HCT116 (cell line): ENCODE results near the gene DAAM1. TPM values are rescaled to one million over a fixed set of nuclear protein-coding genes. Genes with fewer than 3 reads are reported as not detected.

Experiments
- ATAC-seq: fragments of 200-7000 bp; cut with Tn5 transposase; 2 replicates; pipeline ENCODE4 v1.9.1; 2020; ENCODE audit warnings: mild to moderate bottlenecking, moderate library complexity
- BruUV-seq: library from RNA; stranded (reverse); fragments of 400-500 nt; replicated peaks from 2 replicates; lab custom pipeline; 2021; lab: Mats Ljungman, UMichigan
- CTCF ChIA-PET: fragments of 300-600 bp; sonication (Branson Sonifier 250); formaldehyde crosslinking; loops from one replicate; lab custom pipeline; 2021; ENCODE audit warnings: antibody characterized with exemption; lab: Charles Lee
- POLR2A ChIA-PET: fragments of 300-600, 350-600 bp; sonication (Branson Sonifier 250); formaldehyde crosslinking; loops from one replicate; lab custom pipeline; 2021; ENCODE audit warnings: antibody characterized with exemption; lab: Charles Lee
- RAD21 ChIA-PET, 2 experiments: fragments of 300-600 bp; sonication (Branson Sonifier 250); formaldehyde crosslinking; loops; one replicate each; lab custom pipeline; 2023; ENCODE audit warnings: low total read pairs in 2 of 2; ENCODE audit not compliant: uncharacterized antibody in 2 of 2, unreplicated experiment in 2 of 2, low non-redundant PET in 1 of 2; lab: Charles Lee
- DNase-seq: peaks from one replicate; pipeline ENCODE4 v3.0.0-alpha.2; 2010; ENCODE audit warnings: low read depth, low spot score
- H2AFZ ChIP-seq: fragments of 200-600 bp; shearing (Covaris generic), sonication (generic); 2 replicates; pipeline ENCODE4 v1.6.1; 2017; ENCODE audit warnings: low read depth, mixed run types, mixed read lengths, antibody characterized with exemption, low read length; ENCODE audit not compliant: poor library complexity, severe bottlenecking
- H3K27ac ChIP-seq: 2 replicates; pipeline ENCODE4 v1.5.1; 2012; ENCODE audit warnings: low read depth, low read length
- H3K27me3 ChIP-seq: fragments of 200-600 bp; sonication (generic); 2 replicates; pipeline ENCODE4 v1.6.1; 2016; ENCODE audit warnings: mixed run types, low read length, mixed read lengths; ENCODE audit not compliant: insufficient read depth
- H3K36me3 ChIP-seq, 2 experiments: fragments of 200-500 bp in 1 of 2; fragments of 200-600 bp in 1 of 2; sonication (Bioruptor generic) in 1 of 2; sonication (generic) in 1 of 2; 2 replicates each; pipeline versions ENCODE4 v1.5.1 to v1.6.1; 2014 to 2016; ENCODE audit warnings: low read length in 2 of 2, inconsistent platforms in 1 of 2, mixed read lengths in 1 of 2, mixed run types in 1 of 2; ENCODE audit not compliant: insufficient read depth in 2 of 2, control insufficient read depth in 1 of 2
- H3K4me1 ChIP-seq, 2 experiments: fragments of 200-600 bp in 1 of 2; sonication (generic) in 1 of 2; 2 replicates each; pipeline versions ENCODE4 v1.5.1 to v1.6.1; 2012 to 2017; ENCODE audit warnings: low read length in 2 of 2, inconsistent platforms in 1 of 2, mild to moderate bottlenecking in 1 of 2, mixed read lengths in 1 of 2, mixed run types in 1 of 2, moderate library complexity in 1 of 2; ENCODE audit not compliant: insufficient read depth in 2 of 2, control insufficient read depth in 1 of 2
- H3K4me2 ChIP-seq: fragments of 200-600 bp; sonication (generic); 2 replicates; pipeline ENCODE4 v1.6.1; 2017; ENCODE audit warnings: mixed run types, low read length, mixed read lengths
- H3K4me3 ChIP-seq, 2 experiments: fragments of 200-600 bp in 1 of 2; sonication (generic) in 1 of 2; replicated peaks in 1 of 2; 2 replicates each; pipeline ENCODE4 v1.5.1; 2011 to 2016; ENCODE audit warnings: low read length in 2 of 2, control low read depth in 1 of 2, low read depth in 1 of 2, mild to moderate bottlenecking in 1 of 2, mixed read lengths in 1 of 2, mixed run types in 1 of 2
- H3K79me2 ChIP-seq: fragments of 200-600 bp; sonication (generic); 2 replicates; pipeline ENCODE4 v1.6.1; 2017; ENCODE audit warnings: mild to moderate bottlenecking, mixed run types, low read length, moderate library complexity, mixed read lengths; ENCODE audit not compliant: insufficient read depth
- H3K9ac ChIP-seq: fragments of 200-600 bp; sonication (generic); 2 replicates; pipeline ENCODE4 v1.6.1; 2016; ENCODE audit warnings: low read length, mixed read lengths
- H3K9me2 ChIP-seq: fragments of 200-600 bp; sonication (generic), shearing (Covaris generic); 2 replicates; pipeline ENCODE4 v1.6.1; 2017; ENCODE audit warnings: mixed run types, mild to moderate bottlenecking, moderate library complexity; ENCODE audit not compliant: insufficient read depth
- H3K9me3 ChIP-seq, 2 experiments: fragments of 200-500 bp in 1 of 2; fragments of 200-600 bp in 1 of 2; sonication (Bioruptor generic) in 1 of 2; sonication (generic) in 1 of 2; 2 replicates each; pipeline ENCODE4 v1.6.1; 2014 to 2017; ENCODE audit warnings: low read length in 2 of 2, mixed read lengths in 2 of 2, inconsistent platforms in 1 of 2, low read depth in 1 of 2, mild to moderate bottlenecking in 1 of 2, mixed run types in 1 of 2, moderate library complexity in 1 of 2; ENCODE audit not compliant: control insufficient read depth in 1 of 2, insufficient read depth in 1 of 2
- H4K20me1 ChIP-seq: fragments of 200-600 bp; sonication (generic), shearing (Covaris generic); 2 replicates; pipeline ENCODE4 v1.6.1; 2017; ENCODE audit warnings: mixed run types, mild to moderate bottlenecking, moderate library complexity; ENCODE audit not compliant: insufficient read depth
- EZH2 ChIP-seq: fragments of 200-600 bp; sonication (generic); IDR thresholded peaks from 2 replicates; pipeline ENCODE4 v1.6.1; 2017; ENCODE audit warnings: antibody characterized with exemption, mixed run types
- EZH2phosphoT487 ChIP-seq: fragments of 200-600 bp; IDR thresholded peaks from 2 replicates; pipeline ENCODE4 v1.6.1; 2018; ENCODE audit warnings: antibody characterized with exemption, borderline replicate concordance
- FOSL1 ChIP-seq: IDR thresholded peaks from 2 replicates; pipeline ENCODE4 v1.6.1; 2012; ENCODE audit warnings: low read depth
- RAD21 ChIP-seq: IDR thresholded peaks from 2 replicates; pipeline ENCODE4 v1.6.1; 2012; ENCODE audit warnings: low read depth, mild to moderate bottlenecking
- SP1 ChIP-seq: IDR thresholded peaks from 2 replicates; pipeline ENCODE4 v1.6.1; 2012; ENCODE audit warnings: low read depth
- ZBTB33 ChIP-seq: IDR thresholded peaks from 2 replicates; pipeline ENCODE4 v1.6.1; 2011; ENCODE audit warnings: mild to moderate bottlenecking, low read length, moderate library complexity; ENCODE audit not compliant: insufficient replicate concordance; ENCODE audit errors: extremely low read depth
- intact Hi-C: fragments of 100-400 bp; cut with micrococcal nuclease; formaldehyde crosslinking; loops from 2 replicates; pipeline ENCODE4 v1.10.0; 2022
- total RNA-seq: library from RNA; stranded (reverse); gene quantifications from one replicate; pipeline ENCODE4 v1.2.1, GENCODE V29; 2021; ENCODE audit not compliant: unreplicated experiment

Gene DAAM1
- total RNA-seq, 1 experiment from 2014 or later: 10.7 TPM

DNA sequence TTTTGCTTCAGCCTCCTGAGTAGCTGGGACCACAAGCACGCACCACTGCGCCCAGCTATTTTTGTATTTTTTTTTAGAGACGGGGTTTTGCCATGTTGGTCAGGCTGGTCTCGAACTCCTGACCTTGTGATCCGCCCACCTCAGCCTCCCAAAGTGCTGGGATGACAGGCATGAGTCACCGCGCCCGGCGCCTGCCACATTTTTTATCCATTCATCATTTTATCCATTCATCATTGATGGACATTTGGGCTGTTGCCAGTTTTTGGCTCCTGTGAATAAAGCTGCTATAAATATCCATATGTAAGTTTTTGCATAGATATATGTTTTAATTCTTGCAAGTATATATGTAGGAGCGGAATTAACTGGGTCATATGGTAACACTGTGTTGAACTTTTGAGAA, 79.5 kb downstream of the DAAM1 start (continued):
- TF ChIP-seq ZBTB33 (no peak), FOSL1 (peak; percentile 79), SP1 (peak; percentile 18; the same call in 1 of the 2 replicates), RAD21 (no peak), EZH2phosphoT487 (no peak)

DNA sequence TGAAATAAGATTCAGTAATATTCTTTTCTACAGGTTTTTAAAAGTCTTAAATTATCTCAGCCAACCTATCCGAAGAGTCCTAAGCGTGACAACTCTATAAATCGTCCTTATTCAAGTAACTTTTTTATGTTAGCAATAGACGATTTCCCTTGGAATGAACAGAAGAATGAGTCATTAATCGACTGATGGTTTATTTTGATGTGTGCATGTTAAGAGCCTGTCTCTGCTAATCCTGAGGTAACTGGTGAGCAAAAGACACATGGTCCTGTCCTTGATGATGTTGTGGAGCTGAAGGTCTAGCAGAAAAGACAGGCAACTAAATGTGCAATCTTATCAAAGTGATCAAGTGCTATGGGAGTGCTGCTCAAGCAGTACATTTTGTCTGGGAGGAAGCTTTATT, 80.4 kb downstream of the DAAM1 start:
- ChIA-PET POLR2A (no interaction called here), CTCF (no interaction called here), RAD21 (no interaction called here)
- H3K4me1 ChIP-seq: peaks cover 11 to 48% of the 10 kb centered on the region in 2 experiments
- H3K9me3 ChIP-seq: no peaks in the 10 kb centered on the region
- no peaks in the 10 kb centered on the region for H4K20me1 ChIP-seq
- intact Hi-C loops: no loop called here
- H3K36me3 ChIP-seq: no peaks in the 10 kb centered on the region
- no peaks in the 10 kb centered on the region for H3K27me3 ChIP-seq
- H3K9ac ChIP-seq: no peak overlapping the region
- no TSS peak for BruUV-seq
- no peak for ATAC-seq
- no peak for DNase-seq
- no peak overlapping the region for H3K4me3 ChIP-seq
- H3K79me2 ChIP-seq: no peaks in the 10 kb centered on the region
- peak overlapping the region; percentile 48; the same call in 1 of the 2 replicates for H3K4me2 ChIP-seq
- H2AFZ ChIP-seq: no peak overlapping the region
- no peak overlapping the region for H3K27ac ChIP-seq
- H3K9me2 ChIP-seq: no peaks in the 10 kb centered on the region
- TF ChIP-seq EZH2phosphoT487 (no peak), EZH2 (no peak)
